ENCODE measurements around the gene PTK7.

DNA sequence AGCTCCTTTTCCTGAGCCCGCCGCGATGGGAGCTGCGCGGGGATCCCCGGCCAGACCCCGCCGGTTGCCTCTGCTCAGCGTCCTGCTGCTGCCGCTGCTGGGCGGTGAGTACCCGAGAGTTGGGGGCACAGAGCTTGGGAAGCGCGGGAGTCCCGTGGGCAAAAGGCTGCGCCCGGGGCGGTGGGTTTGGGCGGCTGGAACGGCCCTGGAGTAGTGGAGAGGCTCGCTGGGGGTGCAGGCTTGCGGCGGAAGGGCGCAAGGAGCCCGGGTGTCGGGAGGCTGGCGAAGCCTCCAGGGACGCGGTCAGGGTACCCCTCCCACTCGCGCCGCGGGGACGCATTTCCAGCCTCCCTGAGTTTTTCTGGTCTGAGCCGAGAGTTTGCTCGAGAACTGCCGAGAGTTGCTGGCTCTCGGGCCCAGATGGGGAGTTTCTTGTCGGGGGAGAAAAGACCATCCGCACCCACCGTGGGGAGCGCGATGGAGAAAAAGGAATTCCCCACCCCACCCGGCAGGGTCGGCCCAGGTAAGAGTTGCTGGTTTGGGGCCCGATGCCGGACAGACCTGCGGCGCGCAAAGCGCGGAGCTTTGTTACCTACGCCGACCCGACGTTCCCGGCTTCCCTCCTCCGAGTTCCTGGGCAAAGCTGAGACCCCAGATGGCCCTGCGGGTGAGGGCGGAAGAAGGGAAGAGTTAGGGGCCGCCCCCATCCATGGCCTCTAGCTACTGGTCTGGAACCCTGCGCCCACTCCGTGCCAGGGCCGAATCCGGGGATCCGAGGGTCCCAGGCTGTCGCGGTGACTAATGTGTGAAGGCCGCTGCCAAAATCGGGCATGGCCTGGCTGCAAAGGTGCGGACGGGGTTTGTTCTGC, 584 bp downstream of the PTK7 start:
- TF ChIP-seq, protein P1, sequence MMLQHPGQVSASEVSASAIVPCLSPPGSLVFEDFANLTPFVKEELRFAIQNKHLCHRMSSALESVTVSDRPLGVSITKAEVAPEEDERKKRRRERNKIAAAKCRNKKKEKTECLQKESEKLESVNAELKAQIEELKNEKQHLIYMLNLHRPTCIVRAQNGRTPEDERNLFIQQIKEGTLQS (IDR thresholded peaks at IDR 0.05): no peak
- no peak for TF ChIP-seq EZH2 (IDR thresholded peaks at IDR 0.05)
- no peak for TF ChIP-seq POLR2AphosphoS5 (IDR thresholded peaks at IDR 0.05; ENCODE audit: low read depth, low read length)
- no peak for TF ChIP-seq JUND (IDR thresholded peaks at IDR 0.05)
- no peak for TF ChIP-seq POLR2A (IDR thresholded peaks at IDR 0.05; ENCODE audit: borderline replicate concordance, extremely low read depth, insufficient read depth, insufficient read length)
